ENCODE measurements around the gene PGBD5. TPM values are rescaled to one million over a fixed set of nuclear protein-coding genes. Genes with fewer than 3 reads are reported as not detected.

The PGBD5 gene
- total RNA-seq, 2 experiments from 2014 or later = not detected

DNA sequence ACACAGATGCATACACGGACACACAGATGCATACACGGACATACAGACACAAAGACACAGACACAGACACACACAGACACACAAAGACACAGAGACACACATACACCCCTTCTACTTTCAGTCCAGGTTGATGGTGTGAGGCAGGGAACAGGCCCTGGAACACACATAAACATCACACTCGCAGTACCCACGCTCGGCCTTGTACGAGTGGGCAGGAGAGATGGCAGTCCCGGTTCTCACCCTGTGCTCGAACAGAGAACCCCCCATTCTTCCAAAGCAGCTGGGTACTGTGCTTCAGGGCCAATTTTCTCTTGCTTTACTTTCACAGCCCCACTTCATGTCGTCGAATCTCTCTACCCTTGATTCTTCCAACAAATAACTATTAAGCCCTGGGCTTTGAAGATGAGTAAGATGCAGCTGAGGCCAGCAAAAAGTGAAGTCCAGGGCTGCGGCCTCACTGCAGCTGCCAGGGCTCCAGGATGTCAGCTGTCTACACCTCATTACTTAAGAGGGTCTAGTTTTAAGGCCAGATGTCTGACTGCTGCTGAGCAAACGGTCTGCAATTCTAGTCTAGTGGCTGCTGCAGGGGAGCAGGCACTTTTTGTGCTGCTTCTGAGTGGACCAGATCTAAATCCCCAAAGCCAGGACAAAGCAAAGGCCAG is 90.1 kb downstream of the PGBD5 start:
- no peaks in the 10 kb centered on the region for H3K9me3 Mint-ChIP-seq
- H3K4me3 Mint-ChIP-seq = no peak overlapping the region
- ChIA-PET CTCF (no interaction called here), POLR2A (no interaction called here)
- TF ChIP-seq CTCF (IDR thresholded peaks at IDR 0.05) = no peak
- DNase-seq (no peak), ATAC-seq (no peak)
- intact Hi-C loops (cut with micrococcal nuclease) = no loop called here
- peaks cover 8% of the 10 kb centered on the region for H3K27me3 Mint-ChIP-seq
- no peaks in the 10 kb centered on the region for H3K4me1 Mint-ChIP-seq (ENCODE audit: low read depth)
- H3K27ac Mint-ChIP-seq = no peak overlapping the region
- no peaks in the 10 kb centered on the region for H3K36me3 Mint-ChIP-seq (ENCODE audit: low read depth)

- no peaks in the 10 kb centered on the region for H3K36me3 Mint-ChIP-seq (ENCODE audit: low read depth)
- H3K4me1 Mint-ChIP-seq (ENCODE audit: low read depth) = no peaks in the 10 kb centered on the region
- no peak for TF ChIP-seq CTCF (IDR thresholded peaks at IDR 0.05)
- no peaks in the 10 kb centered on the region for H3K9me3 Mint-ChIP-seq
- peaks cover 8% of the 10 kb centered on the region for H3K27me3 Mint-ChIP-seq
- H3K27ac Mint-ChIP-seq = no peak overlapping the region
- no peak for DNase-seq
- no peak for ATAC-seq
- no peak overlapping the region for H3K4me3 Mint-ChIP-seq
- POLR2A ChIA-PET = no interaction called here
- CTCF ChIA-PET = no interaction called here
- intact Hi-C loops (cut with micrococcal nuclease) = no loop called here
Observed at GRCh38 chr1:230334447-230334837, 91.7 kb downstream of the PGBD5 start.

- no peaks in the 10 kb centered on the region for H3K4me1 Mint-ChIP-seq (ENCODE audit: low read depth)
- no peaks in the 10 kb centered on the region for H3K9me3 Mint-ChIP-seq
- no peak for TF ChIP-seq CTCF (IDR thresholded peaks at IDR 0.05)
- DNase-seq = no peak
- no peak for ATAC-seq
- H3K27ac Mint-ChIP-seq = no peak overlapping the region
- H3K27me3 Mint-ChIP-seq = peaks cover 6% of the 10 kb centered on the region
- ChIA-PET POLR2A (no interaction called here), CTCF (no interaction called here)
- intact Hi-C loops (cut with micrococcal nuclease) = no loop called here
- H3K4me3 Mint-ChIP-seq = no peak overlapping the region
- no peaks in the 10 kb centered on the region for H3K36me3 Mint-ChIP-seq (ENCODE audit: low read depth)
Observed at GRCh38 chr1:230333590-230334446, 92.3 kb downstream of the PGBD5 start.

- intact Hi-C loops (cut with micrococcal nuclease) = no loop called here
- Mint-ChIP-seq H3K4me1 (ENCODE audit: low read depth) (peaks cover 7% of the 10 kb centered on the region), H3K9me3 (no peaks in the 10 kb centered on the region), H3K27ac (no peak overlapping the region), H3K27me3 (peaks cover 6% of the 10 kb centered on the region), H3K36me3 (ENCODE audit: low read depth) (no peaks in the 10 kb centered on the region), H3K4me3 (no peak overlapping the region)
- ChIA-PET CTCF (no interaction called here), POLR2A (no interaction called here)
- DNase-seq (no peak), ATAC-seq (no peak)
- no peak for TF ChIP-seq CTCF (IDR thresholded peaks at IDR 0.05)
Observed at GRCh38 chr1:230332575-230333066, 93.5 kb downstream of the PGBD5 start.

DNA sequence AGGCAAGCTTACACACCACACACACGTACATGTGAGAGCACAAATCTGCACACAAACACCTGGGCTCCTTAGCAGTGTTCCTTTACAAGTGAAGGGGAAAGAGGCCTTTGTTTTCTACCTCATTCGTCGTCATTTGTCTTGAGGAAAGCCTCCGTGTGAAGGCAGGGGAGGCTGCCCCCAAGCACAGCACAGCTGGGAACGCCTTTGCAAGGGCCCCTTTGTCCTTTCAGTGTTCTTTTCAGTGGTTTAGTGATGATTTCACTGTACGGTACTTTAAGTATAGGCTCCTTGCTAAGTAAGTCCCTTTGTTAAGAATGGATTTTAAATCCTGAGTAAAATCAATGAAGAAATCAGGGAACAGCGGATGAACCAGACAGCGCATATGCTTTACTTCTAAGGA is 94.1 kb downstream of the PGBD5 start:
- no peak overlapping the region for H3K27ac Mint-ChIP-seq
- peaks cover 6% of the 10 kb centered on the region for H3K27me3 Mint-ChIP-seq
- no peaks in the 10 kb centered on the region for H3K36me3 Mint-ChIP-seq (ENCODE audit: low read depth)
- ChIA-PET POLR2A (no interaction called here), CTCF (no interaction called here)
- intact Hi-C loops (cut with micrococcal nuclease) = no loop called here
- DNase-seq (no peak), ATAC-seq (no peak)
- H3K4me1 Mint-ChIP-seq (ENCODE audit: low read depth) = peaks cover 7% of the 10 kb centered on the region
- no peak for TF ChIP-seq CTCF (IDR thresholded peaks at IDR 0.05)
- H3K9me3 Mint-ChIP-seq = no peaks in the 10 kb centered on the region
- H3K4me3 Mint-ChIP-seq = no peak overlapping the region
